GM12874 (cell line): ENCODE measurements around the gene TNXB.

Experiments used
- CTCF ChIP-seq: IDR thresholded peaks from 2 replicates; pipeline ENCODE4 v1.5.1; 2011; ENCODE audit warnings: low read depth, mild to moderate bottlenecking, control low read depth, low read length, moderate library complexity; ENCODE audit not compliant: insufficient read depth

Gene TNXB

DNA sequence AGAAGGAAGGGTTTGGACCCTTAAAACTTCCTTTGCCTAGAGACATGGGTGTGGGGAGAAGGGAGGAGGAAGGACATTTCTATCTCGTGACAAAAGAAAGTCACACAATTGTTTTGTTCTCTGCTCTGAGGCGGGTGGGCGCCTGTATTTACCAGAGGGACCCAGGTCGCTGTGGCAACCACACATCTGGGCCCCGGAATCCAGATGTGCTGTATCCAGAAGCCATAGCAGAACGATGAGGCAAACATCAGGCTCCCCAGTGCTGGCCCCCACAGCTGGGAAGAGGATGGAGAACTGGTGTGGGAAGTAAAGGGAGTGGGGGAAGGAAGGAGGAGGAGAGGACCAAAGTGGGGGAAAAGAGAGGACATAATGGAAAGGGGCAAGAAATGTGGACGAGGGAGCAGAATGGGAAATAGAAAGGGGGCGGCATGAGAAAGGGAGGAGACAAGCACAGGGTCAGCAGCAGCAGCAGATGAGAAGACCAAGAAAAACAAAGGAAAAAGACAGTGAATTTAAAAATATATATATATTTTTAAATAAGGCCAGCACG is 3.4 kb upstream of the TNXB start:
- no peak for TF ChIP-seq CTCF

- TF ChIP-seq CTCF, result no peak
These were observed 2.4 kb upstream of the TNXB start for GRCh38 chr6:32111424-32112066.

- TF ChIP-seq CTCF, result no peak
These were observed 1.5 kb upstream of the TNXB start for GRCh38 chr6:32110632-32111031.

DNA sequence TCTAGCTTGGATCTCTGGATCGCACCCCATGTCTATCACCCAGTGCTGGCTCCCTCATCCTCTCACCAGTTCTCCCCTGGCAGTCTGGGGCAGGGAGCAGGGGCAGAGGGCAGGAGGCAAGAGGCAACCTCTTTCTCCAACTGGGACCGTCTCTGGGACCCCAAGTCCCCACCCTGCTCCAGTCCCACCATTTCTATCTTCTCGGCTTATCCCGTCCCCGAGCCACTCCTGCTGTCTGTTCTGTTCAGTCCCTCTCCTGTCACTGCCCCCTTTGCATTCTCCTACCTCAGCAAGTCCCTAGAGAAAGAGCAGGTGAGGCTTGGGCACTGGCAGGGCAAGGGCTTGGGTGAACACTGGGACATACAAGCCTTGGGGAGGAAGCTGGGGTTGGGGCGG is 625 bp upstream of the TNXB start:
- TF ChIP-seq CTCF, result no peak

DNA sequence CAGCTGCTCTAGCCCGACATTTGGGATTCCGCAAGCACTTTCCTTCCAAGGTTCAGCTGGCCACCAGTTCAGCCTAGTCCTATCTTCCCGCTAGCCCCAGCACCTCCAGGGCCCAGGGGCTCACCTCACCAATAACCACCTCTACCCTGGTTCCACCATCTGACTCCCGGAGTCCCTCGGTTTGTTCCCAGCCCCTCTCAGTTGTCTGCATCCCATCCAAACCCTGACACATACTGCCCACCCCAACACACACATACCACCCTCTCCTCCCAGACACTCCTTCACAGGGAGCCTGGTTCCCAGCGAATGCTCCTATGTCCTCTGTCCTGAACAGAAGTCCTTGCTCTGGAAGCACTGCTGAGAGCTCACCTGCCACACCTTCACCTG is 418 bp downstream of the TNXB start:
- TF ChIP-seq CTCF, result no peak

DNA sequence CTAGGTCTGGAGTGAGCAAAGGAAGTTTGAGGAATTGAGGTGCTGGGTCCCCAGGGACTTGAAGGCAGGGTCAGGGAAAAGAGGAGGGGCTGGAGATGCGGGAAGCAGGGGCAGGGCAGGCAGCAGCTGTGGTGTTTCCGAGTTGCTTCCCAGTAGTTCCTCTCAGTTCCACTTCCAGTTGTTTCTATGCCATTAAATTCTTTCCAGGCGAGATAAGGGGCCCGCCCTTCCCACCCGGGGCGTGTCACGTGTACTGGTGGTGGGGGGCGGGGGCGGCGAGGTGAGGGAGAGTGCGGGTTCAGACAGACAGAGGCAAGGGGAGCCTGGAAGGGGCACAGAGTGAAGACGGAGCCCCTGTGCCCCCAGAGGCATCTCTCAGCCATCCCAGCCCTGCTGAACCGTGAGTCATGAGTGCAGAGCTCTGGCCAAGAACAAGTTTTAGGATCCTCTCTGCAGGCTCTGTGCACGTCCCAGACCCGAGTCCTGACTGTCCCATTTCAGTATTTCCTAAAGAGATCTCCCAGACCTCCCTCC is 977 bp downstream of the TNXB start:
- no peak for TF ChIP-seq CTCF

DNA sequence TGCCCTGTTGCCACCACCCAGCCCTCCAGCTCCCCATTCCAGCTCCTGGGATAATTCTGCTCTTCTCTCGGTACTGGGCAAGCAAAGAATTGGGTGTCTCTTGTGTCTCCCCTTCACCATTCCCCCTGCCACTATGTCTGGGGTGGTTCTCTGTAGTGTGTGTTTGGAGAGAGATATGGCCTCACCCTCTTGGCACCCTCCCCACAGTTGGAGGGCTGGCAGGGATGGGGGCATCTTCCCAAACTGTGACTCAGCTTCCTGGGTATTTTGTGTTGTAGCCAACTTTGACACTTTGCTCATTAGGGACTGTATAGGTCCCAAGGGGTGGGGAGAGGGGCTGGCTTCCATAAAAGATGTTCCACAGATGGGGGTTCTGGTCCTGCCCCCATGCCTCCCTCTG is 1.7 kb downstream of the TNXB start:
- TF ChIP-seq CTCF, result no peak
